Loucy (cell line): ENCODE data around the gene FRMD4A.
"Not testable (repeated sequence)": the region's sequence is repeated elsewhere in the genome, so short reads cannot be mapped to it uniquely, and the experiment has no call there.

Experiments used
- H2AFZ ChIP-seq: fragments of 200-600 bp; sonication (generic); 2 replicates; pipeline ENCODE4 v1.6.0; 2016; ENCODE audit warnings: antibody characterized with exemption, mild to moderate bottlenecking, low read length, moderate library complexity
- H3F3A ChIP-seq: fragments of 200-600 bp; 2 replicates; pipeline ENCODE4 v1.6.0; 2016; ENCODE audit warnings: antibody characterized with exemption, low read depth, mild to moderate bottlenecking
- H3K27me3 ChIP-seq: fragments of 200-600 bp; sonication (generic); 2 replicates; pipeline ENCODE4 v1.6.1; 2014; ENCODE audit warnings: low read length, mild to moderate bottlenecking; ENCODE audit not compliant: insufficient read depth, poor library complexity, severe bottlenecking
- H3K36me3 ChIP-seq: fragments of 200-600 bp; sonication (generic); 2 replicates; pipeline ENCODE4 v1.6.1; 2016; ENCODE audit warnings: low read length; ENCODE audit not compliant: insufficient read depth
- H3K4me1 ChIP-seq: fragments of 200-600 bp; sonication (generic); 2 replicates; pipeline ENCODE4 v1.5.1; 2014; ENCODE audit warnings: low read length, mild to moderate bottlenecking; ENCODE audit not compliant: insufficient read depth, poor library complexity, severe bottlenecking
- H3K4me2 ChIP-seq: fragments of 200-600 bp; sonication (generic); 2 replicates; pipeline ENCODE4 v1.6.0; 2014; ENCODE audit warnings: antibody characterized with exemption, low read length, low read depth, mild to moderate bottlenecking; ENCODE audit not compliant: poor library complexity, severe bottlenecking
- H3K4me3 ChIP-seq: fragments of 200-600 bp; sonication (generic); 2 replicates; pipeline ENCODE4 v1.5.1; 2014; ENCODE audit warnings: low read length, mild to moderate bottlenecking, mixed read lengths; ENCODE audit not compliant: poor library complexity, severe bottlenecking
- H3K79me2 ChIP-seq: fragments of 200-600 bp; sonication (generic); 2 replicates; pipeline ENCODE4 v1.6.1; 2014; ENCODE audit warnings: low read length; ENCODE audit not compliant: insufficient read depth
- H3K9ac ChIP-seq: fragments of 200-600 bp; sonication (generic); 2 replicates; pipeline ENCODE4 v1.6.0; 2014; ENCODE audit warnings: mild to moderate bottlenecking, low read depth, low read length, moderate library complexity; ENCODE audit not compliant: poor library complexity, severe bottlenecking
- H3K9me2 ChIP-seq: fragments of 200-600 bp; sonication (generic); replicated peaks from 2 replicates; pipeline ENCODE4 v1.6.1; 2016; ENCODE audit warnings: low read depth, low read length, mixed read lengths
- H3K9me3 ChIP-seq: fragments of 200-600 bp; sonication (generic); 2 replicates; pipeline ENCODE4 v1.6.1; 2014; ENCODE audit warnings: mild to moderate bottlenecking, antibody characterized with exemption, low read length, low read depth; ENCODE audit not compliant: insufficient read depth
- H4K20me1 ChIP-seq: fragments of 200-600 bp; sonication (generic); 2 replicates; pipeline ENCODE4 v1.6.0; 2014; ENCODE audit warnings: antibody characterized with exemption, low read length, mild to moderate bottlenecking; ENCODE audit not compliant: insufficient read depth, poor library complexity, severe bottlenecking
- EZH2phosphoT487 ChIP-seq: fragments of 200-600 bp; IDR thresholded peaks from 2 replicates; pipeline ENCODE4 v1.6.1; 2018; ENCODE audit warnings: antibody characterized with exemption, mild to moderate bottlenecking, moderate library complexity, borderline replicate concordance
- TF ChIP-seq, protein P1 (sequence below): fragments of 200-600 bp; sonication (generic); conservative IDR thresholded peaks from 2 replicates; pipeline ENCODE4 v1.5.1; 2014; ENCODE audit warnings: mild to moderate bottlenecking, antibody characterized with exemption, low read length

FRMD4A gene

GRCh38 chr10:14236341-14236740 lies 94.4 kb downstream of the FRMD4A start:
- no peak overlapping the region for H2AFZ ChIP-seq
- H3K27me3 ChIP-seq = no peaks in the 10 kb centered on the region
- TF ChIP-seq EZH2phosphoT487 = no peak
- TF ChIP-seq, protein P1, sequence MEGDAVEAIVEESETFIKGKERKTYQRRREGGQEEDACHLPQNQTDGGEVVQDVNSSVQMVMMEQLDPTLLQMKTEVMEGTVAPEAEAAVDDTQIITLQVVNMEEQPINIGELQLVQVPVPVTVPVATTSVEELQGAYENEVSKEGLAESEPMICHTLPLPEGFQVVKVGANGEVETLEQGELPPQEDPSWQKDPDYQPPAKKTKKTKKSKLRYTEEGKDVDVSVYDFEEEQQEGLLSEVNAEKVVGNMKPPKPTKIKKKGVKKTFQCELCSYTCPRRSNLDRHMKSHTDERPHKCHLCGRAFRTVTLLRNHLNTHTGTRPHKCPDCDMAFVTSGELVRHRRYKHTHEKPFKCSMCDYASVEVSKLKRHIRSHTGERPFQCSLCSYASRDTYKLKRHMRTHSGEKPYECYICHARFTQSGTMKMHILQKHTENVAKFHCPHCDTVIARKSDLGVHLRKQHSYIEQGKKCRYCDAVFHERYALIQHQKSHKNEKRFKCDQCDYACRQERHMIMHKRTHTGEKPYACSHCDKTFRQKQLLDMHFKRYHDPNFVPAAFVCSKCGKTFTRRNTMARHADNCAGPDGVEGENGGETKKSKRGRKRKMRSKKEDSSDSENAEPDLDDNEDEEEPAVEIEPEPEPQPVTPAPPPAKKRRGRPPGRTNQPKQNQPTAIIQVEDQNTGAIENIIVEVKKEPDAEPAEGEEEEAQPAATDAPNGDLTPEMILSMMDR = no peak
- no peaks in the 10 kb centered on the region for H3K79me2 ChIP-seq
- no peaks in the 10 kb centered on the region for H3K4me1 ChIP-seq
- no peaks in the 10 kb centered on the region for H3K9me3 ChIP-seq
- no peak overlapping the region for H3K9ac ChIP-seq
- no peak overlapping the region for H3K4me2 ChIP-seq
- no peaks in the 10 kb centered on the region for H3F3A ChIP-seq
- no peaks in the 10 kb centered on the region for H4K20me1 ChIP-seq
- H3K36me3 ChIP-seq = no peaks in the 10 kb centered on the region
- no peaks in the 10 kb centered on the region for H3K9me2 ChIP-seq
- no peak overlapping the region for H3K4me3 ChIP-seq

- H2AFZ ChIP-seq = no peak overlapping the region
- no peaks in the 10 kb centered on the region for H3K9me3 ChIP-seq
- no peak overlapping the region for H3K9ac ChIP-seq
- H3K9me2 ChIP-seq = no peaks in the 10 kb centered on the region
- no peaks in the 10 kb centered on the region for H3K36me3 ChIP-seq
- no peak overlapping the region for H3K4me3 ChIP-seq
- H3K4me2 ChIP-seq = no peak overlapping the region
- H3K27me3 ChIP-seq = no peaks in the 10 kb centered on the region
- H3K4me1 ChIP-seq = no peaks in the 10 kb centered on the region
- no peaks in the 10 kb centered on the region for H3F3A ChIP-seq
- TF ChIP-seq, protein P1 = no peak
- no peak for TF ChIP-seq EZH2phosphoT487
- H4K20me1 ChIP-seq = no peaks in the 10 kb centered on the region
- no peaks in the 10 kb centered on the region for H3K79me2 ChIP-seq
Measured at GRCh38 chr10:14235566-14236195, 95.0 kb downstream of the FRMD4A start.

DNA sequence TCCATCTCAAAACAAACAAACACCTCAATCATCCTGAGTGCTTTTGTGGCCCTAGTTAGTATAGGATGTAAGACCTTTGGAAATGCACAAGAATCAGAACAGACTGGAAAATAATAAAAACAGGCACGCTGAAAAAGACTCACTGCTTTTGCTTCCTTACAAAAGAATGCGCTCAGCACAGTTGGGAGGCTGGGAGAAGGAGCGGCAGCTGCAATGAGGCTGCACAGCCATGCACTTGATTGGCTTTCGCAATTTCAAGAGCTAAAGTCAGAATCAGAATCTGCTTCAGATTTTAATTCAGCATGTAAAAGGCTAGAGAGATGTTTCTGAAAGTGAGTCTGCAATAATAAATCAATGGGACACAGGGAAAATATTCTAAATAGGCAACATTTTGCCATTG lies 97.2 kb downstream of the FRMD4A start:
- no peaks in the 10 kb centered on the region for H3K27me3 ChIP-seq

DNA sequence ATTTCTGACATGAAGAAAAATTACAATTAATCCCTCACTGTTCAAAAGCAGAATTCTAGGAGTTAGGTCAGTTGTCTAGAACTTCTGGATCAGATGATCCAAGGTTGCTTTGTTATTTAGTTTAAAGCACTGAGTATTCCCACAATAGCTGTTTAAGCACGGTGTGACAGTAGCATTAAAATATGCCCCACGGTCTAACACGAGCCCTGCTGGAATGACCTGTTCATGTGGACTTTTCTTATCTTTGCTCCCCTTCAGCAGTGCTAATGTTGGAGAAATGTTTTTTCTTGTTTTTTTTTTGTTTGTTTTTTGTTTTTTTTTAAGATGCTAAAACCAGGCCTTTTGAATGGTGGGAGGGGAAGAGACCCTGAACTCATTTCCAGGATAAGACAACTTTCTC lies 101.9 kb downstream of the FRMD4A start:
- H3K4me3 ChIP-seq, H3K9ac ChIP-seq, H3K9me3 ChIP-seq, H3K4me2 ChIP-seq, H4K20me1 ChIP-seq, H3K36me3 ChIP-seq, H2AFZ ChIP-seq, H3K9me2 ChIP-seq, H3K27me3 ChIP-seq, H3F3A ChIP-seq, H3K4me1 ChIP-seq, H3K79me2 ChIP-seq: not testable (repeated sequence)

More for the DNA sequence above, 97.2 kb downstream of the FRMD4A start:
- no peak for TF ChIP-seq EZH2phosphoT487
- TF ChIP-seq, protein P1 = no peak
- Histone ChIP-seq H3K36me3 (no peaks in the 10 kb centered on the region), H3K9me2 (no peaks in the 10 kb centered on the region), H2AFZ (no peak overlapping the region), H3K9me3 (no peaks in the 10 kb centered on the region), H3K9ac (no peak overlapping the region), H3F3A (no peaks in the 10 kb centered on the region), H3K4me1 (no peaks in the 10 kb centered on the region), H3K4me2 (no peak overlapping the region), H3K79me2 (no peaks in the 10 kb centered on the region), H3K4me3 (no peak overlapping the region), H4K20me1 (no peaks in the 10 kb centered on the region)
